Esophagus squamous epithelium (tissue), 5 donors: ENCODE results near the gene DOCK1. TPM values are rescaled to one million over a fixed set of nuclear protein-coding genes. Genes with fewer than 3 reads are reported as not detected.

Experiments
- DNase-seq: peaks from one replicate; lab custom pipeline; 2025; lab: John Stamatoyannopoulos, UW
- H3K27ac ChIP-seq, 4 donors: fragments of 200-600 bp; sonication (generic); one replicate each; pipeline ENCODE4 v1.5.1; 2016 to 2019; ENCODE audit warnings: mild to moderate bottlenecking in 1 of 4
- H3K27me3 ChIP-seq, 4 donors: fragments of 200-600 bp; sonication (generic); 1 replicate in 3 of 4; 2 replicates in 1 of 4; pipeline versions ENCODE4 v1.5.1 to v1.6.0; 2017 to 2021; ENCODE audit warnings: antibody characterized with exemption in 1 of 4
- H3K36me3 ChIP-seq, 3 donors: fragments of 200-600 bp; sonication (generic); one replicate each; pipeline ENCODE4 v1.5.1; 2016 to 2019
- H3K4me1 ChIP-seq, 3 donors: fragments of 200-600 bp; sonication (generic); one replicate each; pipeline ENCODE4 v1.5.1; 2017 to 2019
- H3K4me3 ChIP-seq, 4 donors: fragments of 200-600 bp; sonication (generic); 1 replicate in 3 of 4; 2 replicates in 1 of 4; pipeline ENCODE4 v1.5.1; 2016 to 2019; ENCODE audit warnings: mild to moderate bottlenecking in 2 of 4, moderate library complexity in 1 of 4
- H3K9me3 ChIP-seq, 3 donors: fragments of 200-600 bp; sonication (generic); one replicate each; pipeline ENCODE4 v1.5.1; 2016 to 2019
- POLR2A ChIP-seq, 4 donors: fragments of 450-650 bp; IDR thresholded peaks; one replicate each; pipeline ENCODE4 v1.6.1; 2017; ENCODE audit warnings: antibody characterized with exemption in 4 of 4, mild to moderate bottlenecking in 4 of 4, moderate library complexity in 3 of 4
- WGBS, 2 donors: methylation state at CpG; one replicate each; pipeline ENCODE4 v1.1.5; 2018; 5-methylcytosine and 5-hydroxymethylcytosine counted together
- intact Hi-C: fragments of 100-400 bp; cut with DNase I; formaldehyde crosslinking; loops from one replicate; pipeline ENCODE4 v1.15.0; 2022
- total RNA-seq, 4 donors: library from RNA; depleted of rRNA; stranded (reverse); fragments of >200 nt; gene quantifications; one replicate each; pipeline ENCODE4 v1.1.0, GENCODE V29; 2016
- TF ChIP-seq, protein P1 (sequence below), 6 experiments: fragments of 450-650 bp in 4 of 6; fragments of 200-600 bp in 2 of 6; sonication (generic) in 2 of 6; IDR thresholded peaks; one replicate each; pipeline ENCODE4 v1.5.1; 2016 to 2019; ENCODE audit warnings: antibody characterized with exemption in 6 of 6, mild to moderate bottlenecking in 4 of 6, moderate library complexity in 4 of 6
- donor health status: DM: yes; HTN: yes; CAD: no.

The DOCK1 gene
- total RNA-seq, 4 donors from 2014 or later = 31.8 to 83.4 (median 49.8) TPM

DNA sequence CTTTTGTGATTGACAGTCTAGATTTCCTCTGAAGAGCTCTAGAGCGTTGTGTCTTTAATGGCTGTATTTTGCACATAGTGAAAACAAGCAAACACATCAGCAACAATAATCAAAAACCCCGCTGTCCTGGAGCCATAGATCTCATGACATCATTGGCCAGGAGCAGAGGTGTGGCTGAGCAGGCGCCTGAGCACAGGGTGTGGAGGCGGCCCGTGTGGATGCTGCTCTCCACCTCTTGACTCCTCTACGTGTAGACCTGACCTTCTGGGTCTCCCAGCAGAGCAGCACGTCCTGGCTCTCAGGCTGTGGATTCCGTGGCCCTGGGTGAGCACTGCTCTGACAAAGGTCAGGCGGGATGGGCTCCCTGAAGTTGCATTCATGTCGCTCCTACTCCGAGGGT is 354.1 kb downstream of the DOCK1 start:
- H3K27me3 ChIP-seq = no peaks in the 10 kb centered on the region
- no peak for DNase-seq
- H3K36me3 ChIP-seq = peaks cover 0 to 44% (median 7%) of the 10 kb centered on the region in 3 donors
- H3K4me3 ChIP-seq = no peak overlapping the region
- H3K4me1 ChIP-seq = no peaks in the 10 kb centered on the region
- no peak overlapping the region for H3K27ac ChIP-seq
- H3K9me3 ChIP-seq = no peaks in the 10 kb centered on the region
- 90 to 92% methylated on average over 6 to 11 of the region's 11 CpGs for WGBS, 2 donors
- no peak for TF ChIP-seq POLR2A (IDR thresholded peaks at IDR 0.05)
- TF ChIP-seq, protein P1, sequence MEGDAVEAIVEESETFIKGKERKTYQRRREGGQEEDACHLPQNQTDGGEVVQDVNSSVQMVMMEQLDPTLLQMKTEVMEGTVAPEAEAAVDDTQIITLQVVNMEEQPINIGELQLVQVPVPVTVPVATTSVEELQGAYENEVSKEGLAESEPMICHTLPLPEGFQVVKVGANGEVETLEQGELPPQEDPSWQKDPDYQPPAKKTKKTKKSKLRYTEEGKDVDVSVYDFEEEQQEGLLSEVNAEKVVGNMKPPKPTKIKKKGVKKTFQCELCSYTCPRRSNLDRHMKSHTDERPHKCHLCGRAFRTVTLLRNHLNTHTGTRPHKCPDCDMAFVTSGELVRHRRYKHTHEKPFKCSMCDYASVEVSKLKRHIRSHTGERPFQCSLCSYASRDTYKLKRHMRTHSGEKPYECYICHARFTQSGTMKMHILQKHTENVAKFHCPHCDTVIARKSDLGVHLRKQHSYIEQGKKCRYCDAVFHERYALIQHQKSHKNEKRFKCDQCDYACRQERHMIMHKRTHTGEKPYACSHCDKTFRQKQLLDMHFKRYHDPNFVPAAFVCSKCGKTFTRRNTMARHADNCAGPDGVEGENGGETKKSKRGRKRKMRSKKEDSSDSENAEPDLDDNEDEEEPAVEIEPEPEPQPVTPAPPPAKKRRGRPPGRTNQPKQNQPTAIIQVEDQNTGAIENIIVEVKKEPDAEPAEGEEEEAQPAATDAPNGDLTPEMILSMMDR (IDR thresholded peaks at IDR 0.05) = no peak
- intact Hi-C loops = no loop called here

DNA sequence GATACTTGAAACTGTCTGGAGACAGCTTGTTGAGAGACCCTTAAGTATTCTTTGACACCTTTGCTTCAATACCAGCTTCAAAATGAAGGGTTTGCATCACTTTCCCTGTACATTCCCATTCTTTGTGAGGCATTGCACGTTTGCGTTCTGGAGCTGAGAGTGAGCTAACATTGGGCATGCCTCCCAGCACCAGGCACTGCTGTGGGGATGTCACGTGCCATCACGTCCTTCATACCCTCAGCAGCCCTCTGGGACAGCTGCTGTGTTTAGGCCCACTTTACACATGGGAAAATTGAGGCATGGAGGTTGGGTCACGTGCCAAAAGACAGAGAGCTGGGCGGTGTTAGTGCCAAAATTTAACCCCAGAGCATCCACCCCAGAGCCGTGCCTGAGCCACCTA is 357.4 kb downstream of the DOCK1 start:
- peaks cover 0 to 38% (median 7%) of the 10 kb centered on the region in 3 donors for H3K36me3 ChIP-seq
- H3K9me3 ChIP-seq = no peaks in the 10 kb centered on the region
- no peak for DNase-seq
- H3K4me1 ChIP-seq = no peaks in the 10 kb centered on the region
- intact Hi-C loops = no loop called here
- no peaks in the 10 kb centered on the region for H3K27me3 ChIP-seq
- no peak for TF ChIP-seq POLR2A (IDR thresholded peaks at IDR 0.05)
- TF ChIP-seq, protein P1 (IDR thresholded peaks at IDR 0.05) = no peak
- no peak overlapping the region for H3K27ac ChIP-seq
- no peak overlapping the region for H3K4me3 ChIP-seq
- 94 to 96% methylated on average over 3 to 7 of the region's 7 CpGs for WGBS, 2 donors

DNA sequence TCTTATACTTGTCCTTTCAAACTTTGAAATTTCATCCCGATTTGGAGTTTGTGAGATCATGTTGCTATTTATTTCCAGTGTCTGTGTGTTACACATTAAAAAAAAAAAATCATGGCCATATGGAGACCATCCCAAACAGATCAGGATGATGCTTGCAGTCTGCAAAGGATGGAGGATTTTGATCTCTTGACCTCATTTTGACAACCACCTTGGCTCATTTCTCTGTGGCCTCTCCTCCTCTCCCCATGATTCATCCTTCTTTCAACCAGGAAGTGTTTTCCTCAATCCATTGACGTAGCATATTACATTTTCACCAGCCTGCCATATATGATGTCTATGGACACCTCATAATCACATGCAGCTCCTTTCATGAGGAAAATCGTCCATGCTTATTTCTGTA is 360.1 kb downstream of the DOCK1 start:
- WGBS, 2 donors = 65 to 79% methylated on average over 3 of the region's 3 CpGs
- TF ChIP-seq POLR2A (IDR thresholded peaks at IDR 0.05) = no peak
- TF ChIP-seq, protein P1 (IDR thresholded peaks at IDR 0.05) = no peak
- H3K27ac ChIP-seq = no peak overlapping the region

DNA sequence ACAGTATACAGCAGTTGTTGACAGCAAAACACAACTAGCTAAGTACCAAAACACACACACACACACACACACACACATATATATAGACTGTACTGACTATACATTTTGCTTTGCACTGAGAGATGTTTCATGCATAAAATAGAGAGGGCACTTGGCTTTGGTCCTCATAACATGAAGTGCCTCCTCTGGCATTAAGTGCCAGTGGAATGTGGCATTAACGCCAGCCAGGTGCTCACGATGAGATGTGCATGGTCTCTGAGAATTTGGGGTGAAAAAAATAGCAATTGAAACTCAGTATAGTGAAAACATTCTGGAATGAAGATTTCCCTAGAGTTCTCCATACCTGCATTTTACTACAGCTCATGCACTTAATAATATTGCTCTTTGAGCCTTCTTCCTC is 361.2 kb downstream of the DOCK1 start:
- TF ChIP-seq, protein P1 (IDR thresholded peaks at IDR 0.05) = no peak
- TF ChIP-seq POLR2A (IDR thresholded peaks at IDR 0.05) = no peak
- Histone ChIP-seq H3K9me3 (no peaks in the 10 kb centered on the region), H3K36me3 (peaks cover 0 to 25% (median 0%) of the 10 kb centered on the region in 3 donors), H3K27me3 (no peaks in the 10 kb centered on the region), H3K4me3 (no peak overlapping the region), H3K27ac (no peak overlapping the region), H3K4me1 (no peaks in the 10 kb centered on the region)
- 75 to 100% methylated on average over 2 of the region's 2 CpGs for WGBS, 2 donors
- no peak for DNase-seq
- intact Hi-C loops = no loop called here

More for the DNA sequence above, 360.1 kb downstream of the DOCK1 start:
- H3K9me3 ChIP-seq = no peaks in the 10 kb centered on the region
- no peak for DNase-seq
- intact Hi-C loops = no loop called here
- H3K4me1 ChIP-seq = no peaks in the 10 kb centered on the region
- H3K27me3 ChIP-seq = no peaks in the 10 kb centered on the region
- peaks cover 0 to 24% (median 0%) of the 10 kb centered on the region in 3 donors for H3K36me3 ChIP-seq
- H3K4me3 ChIP-seq = no peak overlapping the region

DNA sequence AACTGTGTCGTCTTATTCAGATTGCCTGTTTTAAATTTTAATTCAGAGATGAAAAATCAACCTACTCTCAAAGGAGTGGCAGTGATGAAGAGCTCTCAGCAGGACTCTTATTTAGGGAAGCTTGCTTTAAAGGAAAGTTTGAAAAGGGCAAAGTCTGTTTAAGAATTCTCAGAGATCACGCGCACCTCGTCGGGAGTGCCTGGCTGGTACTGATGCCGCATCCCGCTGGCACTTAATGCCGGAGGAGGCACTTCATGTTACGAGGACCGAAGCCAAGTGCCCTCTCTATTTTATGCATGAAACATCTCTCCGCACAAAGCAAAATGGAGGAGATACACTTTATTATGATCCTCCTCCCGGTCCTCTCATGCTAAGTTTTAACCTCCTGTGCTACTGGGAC is 362.2 kb downstream of the DOCK1 start:
- Histone ChIP-seq H3K4me3 (no peak overlapping the region), H3K27ac (no peak overlapping the region), H3K9me3 (no peaks in the 10 kb centered on the region), H3K36me3 (peaks cover 0 to 32% (median 0%) of the 10 kb centered on the region in 3 donors), H3K27me3 (no peaks in the 10 kb centered on the region), H3K4me1 (no peaks in the 10 kb centered on the region)
- no peak for TF ChIP-seq POLR2A (IDR thresholded peaks at IDR 0.05)
- TF ChIP-seq, protein P1 (IDR thresholded peaks at IDR 0.05) = no peak
- no peak for DNase-seq
- intact Hi-C loops = no loop called here
- 96 to 98% methylated on average over 12 of the region's 12 CpGs for WGBS, 2 donors
